H54 (cell line): ENCODE results near the gene KRTAP9-4.

Experiments used
- DNase-seq: peaks from one replicate; pipeline ENCODE4 v3.0.0; 2011; ENCODE audit warnings: low spot score, mixed read lengths; ENCODE audit not compliant: insufficient read length
- FAIRE-seq: peaks from 3 replicates; lab custom pipeline; 2011; peaks lifted over from hg19 to GRCh38; lab: Jason Lieb, UNC
- POLR2A ChIP-seq: IDR thresholded peaks from 2 replicates; pipeline ENCODE4 v1.6.1; 2011; ENCODE audit warnings: low read depth, mild to moderate bottlenecking, low read length

Gene KRTAP9-4

GRCh38 chr17:41284546-41284945 lies 35.1 kb downstream of the KRTAP9-4 start:
- TF ChIP-seq POLR2A = no peak
- FAIRE-seq = no peak
- DNase-seq = no peak

GRCh38 chr17:41287050-41287449 lies 37.6 kb downstream of the KRTAP9-4 start:
- no peak for FAIRE-seq
- no peak for TF ChIP-seq POLR2A

GRCh38 chr17:41294016-41294415 lies 44.5 kb downstream of the KRTAP9-4 start:
- no peak for TF ChIP-seq POLR2A
- no peak for FAIRE-seq
- no peak for DNase-seq

More at GRCh38 chr17:41287050-41287449, 37.6 kb downstream of the KRTAP9-4 start:
- no peak for DNase-seq

- DNase-seq (no peak), FAIRE-seq (no peak)
- no peak for TF ChIP-seq POLR2A
Measured at GRCh38 chr17:41296846-41297245, 47.4 kb downstream of the KRTAP9-4 start.

- TF ChIP-seq POLR2A = no peak
- no peak for FAIRE-seq
- no peak for DNase-seq
Measured at GRCh38 chr17:41298458-41299135, 49.1 kb downstream of the KRTAP9-4 start.
